ENCODE measurements around the gene CCL4. TPM values are rescaled to one million over a fixed set of nuclear protein-coding genes. Genes with fewer than 3 reads are reported as not detected.
"Not testable (repeated sequence)": the region's sequence is repeated elsewhere in the genome, so short reads cannot be mapped to it uniquely, and the experiment has no call there.

CCL4 gene
- total RNA-seq, 2 experiments from 2014 or later = 1.5 to 2.1 TPM

- intact Hi-C loops (cut with DNase I, micrococcal nuclease) = no loop called here
- ChIA-PET CTCF (no interaction called here), POLR2A (no interaction called here)
Observed at GRCh38 chr17:36095992-36096391, 7.6 kb upstream of the CCL4 start.

GRCh38 chr17:36099004-36099403 lies 4.6 kb upstream of the CCL4 start:
- H3K9me3 ChIP-seq (ENCODE audit: control insufficient read depth in 1 of 2, insufficient read depth in 1 of 2, low read length in 2 of 2); H3K4me1 Mint-ChIP-seq (ENCODE audit: low read depth): not testable (repeated sequence)

More at GRCh38 chr17:36095992-36096391, 7.6 kb upstream of the CCL4 start:
- Histone ChIP-seq H3K4me1 (ENCODE audit: insufficient read depth, low read length) (peaks cover 3% of the 10 kb centered on the region), H3K9me3 (ENCODE audit: control insufficient read depth in 1 of 2, insufficient read depth in 1 of 2, low read length in 2 of 2) (no peaks in the 10 kb centered on the region), H3K4me3 (ENCODE audit: low read length) (no peak overlapping the region), H3K36me3 (ENCODE audit: insufficient read depth, low read length) (no peaks in the 10 kb centered on the region), H3K27ac (ENCODE audit: low read depth in 1 of 2, low read length in 2 of 2) (no peak overlapping the region), H3K27me3 (ENCODE audit: control insufficient read depth in 1 of 2, insufficient read depth in 2 of 2, low read length in 2 of 2) (no peaks in the 10 kb centered on the region)
- DNase-seq (no peak), ATAC-seq (ENCODE audit: poor library complexity) (no peak)
- Mint-ChIP-seq H3K4me3 (no peak overlapping the region), H3K36me3 (ENCODE audit: low read depth) (no peaks in the 10 kb centered on the region), H3K27ac (no peak overlapping the region), H3K27me3 (peaks cover 34% of the 10 kb centered on the region), H3K4me1 (ENCODE audit: low read depth) (no peaks in the 10 kb centered on the region), H3K9me3 (no peaks in the 10 kb centered on the region)
- TF ChIP-seq CTCF (IDR thresholded peaks at IDR 0.05) = no peak

GRCh38 chr17:36104246-36104645 lies 619 bp downstream of the CCL4 start:
- H3K9me3 Mint-ChIP-seq; H3K4me1 Mint-ChIP-seq (ENCODE audit: low read depth); H3K27ac Mint-ChIP-seq; H3K27ac ChIP-seq (ENCODE audit: low read depth in 1 of 2, low read length in 2 of 2); H3K9me3 ChIP-seq (ENCODE audit: control insufficient read depth in 1 of 2, insufficient read depth in 1 of 2, low read length in 2 of 2); H3K36me3 Mint-ChIP-seq (ENCODE audit: low read depth); intact Hi-C loops (cut with DNase I, micrococcal nuclease); DNase-seq; ATAC-seq (ENCODE audit: poor library complexity); POLR2A ChIA-PET; H3K4me3 Mint-ChIP-seq; H3K36me3 ChIP-seq (ENCODE audit: insufficient read depth, low read length); H3K27me3 ChIP-seq (ENCODE audit: control insufficient read depth in 1 of 2, insufficient read depth in 2 of 2, low read length in 2 of 2); CTCF ChIA-PET: not testable (repeated sequence)
- H3K27me3 Mint-ChIP-seq = peaks cover 51% of the 10 kb centered on the region
- Histone ChIP-seq H3K4me1 (ENCODE audit: insufficient read depth, low read length) (peaks cover 23% of the 10 kb centered on the region), H3K4me3 (ENCODE audit: low read length) (peak overlapping the region; percentile 25)

More at GRCh38 chr17:36099004-36099403, 4.6 kb upstream of the CCL4 start:
- CTCF ChIA-PET; H3K4me3 ChIP-seq (ENCODE audit: low read length); POLR2A ChIA-PET; DNase-seq; H3K27ac Mint-ChIP-seq; H3K36me3 Mint-ChIP-seq (ENCODE audit: low read depth); H3K36me3 ChIP-seq (ENCODE audit: insufficient read depth, low read length); H3K4me3 Mint-ChIP-seq; H3K9me3 Mint-ChIP-seq; H3K27ac ChIP-seq (ENCODE audit: low read depth in 1 of 2, low read length in 2 of 2); H3K4me1 ChIP-seq (ENCODE audit: insufficient read depth, low read length); intact Hi-C loops (cut with DNase I, micrococcal nuclease); H3K27me3 ChIP-seq (ENCODE audit: control insufficient read depth in 1 of 2, insufficient read depth in 2 of 2, low read length in 2 of 2); ATAC-seq (ENCODE audit: poor library complexity): not testable (repeated sequence)
- H3K27me3 Mint-ChIP-seq = peaks cover 34% of the 10 kb centered on the region

- Mint-ChIP-seq H3K27ac (no peak overlapping the region), H3K4me3 (no peak overlapping the region), H3K36me3 (ENCODE audit: low read depth) (no peaks in the 10 kb centered on the region), H3K9me3 (no peaks in the 10 kb centered on the region), H3K27me3 (peaks cover 46% of the 10 kb centered on the region), H3K4me1 (ENCODE audit: low read depth) (no peaks in the 10 kb centered on the region)
- H3K36me3 ChIP-seq (ENCODE audit: insufficient read depth, low read length) = no peaks in the 10 kb centered on the region
- ATAC-seq (ENCODE audit: poor library complexity) (no peak), DNase-seq (peak in 2 of 14 experiments; percentile 25 to 39)
- ChIA-PET CTCF (no interaction called here), POLR2A (no interaction called here)
- TF ChIP-seq CTCF (IDR thresholded peaks at IDR 0.05) = no peak
- H3K27ac ChIP-seq (ENCODE audit: low read depth in 1 of 2, low read length in 2 of 2) = no peak overlapping the region
- H3K4me1 ChIP-seq (ENCODE audit: insufficient read depth, low read length) = peaks cover 23% of the 10 kb centered on the region
- peaks cover 2 to 5% of the 10 kb centered on the region in 2 experiments for H3K27me3 ChIP-seq (ENCODE audit: control insufficient read depth in 1 of 2, insufficient read depth in 2 of 2, low read length in 2 of 2)
- no peaks in the 10 kb centered on the region for H3K9me3 ChIP-seq (ENCODE audit: control insufficient read depth in 1 of 2, insufficient read depth in 1 of 2, low read length in 2 of 2)
- peak overlapping the region; percentile 25 for H3K4me3 ChIP-seq (ENCODE audit: low read length)
- intact Hi-C loops (cut with DNase I, micrococcal nuclease) = no loop called here
Observed at GRCh38 chr17:36104701-36105181, 1.1 kb downstream of the CCL4 start.
